Right ventricle myocardium superior (tissue), 1 donor: Measurements from ENCODE around the gene SLC6A8. TPM values are rescaled to one million over a fixed set of nuclear protein-coding genes. Genes with fewer than 3 reads are reported as not detected.

ENCODE experiments used
- ATAC-seq: fragments of 200-7000 bp; cut with Tn5 transposase; one replicate; pipeline ENCODE4 v1.9.1; 2020; ENCODE audit warnings: mild to moderate bottlenecking; ENCODE audit not compliant: poor library complexity
- DNase-seq: peaks from one replicate; pipeline ENCODE4 v3.0.0-alpha.2; 2020
- intact Hi-C: fragments of 100-400 bp; cut with DNase I; formaldehyde crosslinking; loops from one replicate; pipeline ENCODE4 v1.11.2; 2022
- long read RNA-seq: library from polyadenylated mRNA; unstranded; transcript quantifications from one replicate; pipeline ENCODE4 v2.0.0, GENCODE V29; 2021
- total RNA-seq: library from RNA; stranded (reverse); fragmentation: NEBNext Ultra II Directional; extraction: Animal tissue kit (Norgen Biotek cat#: 25700); gene quantifications from one replicate; pipeline ENCODE4 v1.2.1, GENCODE V29; 2021
- donor health status: DM: no; HTN: yes; CAD: no; lungs with severe emphysema.

Gene SLC6A8
- total RNA-seq, result 192 TPM
- long read RNA-seq, transcript SLC6A8-201 (13 exons, 3,763 nt), result major isoform, 148 of 283 reads
- long read RNA-seq, partial matches to known transcripts, result 63 of 283 reads
- long read RNA-seq, other reads (novel, unspliced or antisense), result 72 of 283 reads

DNA sequence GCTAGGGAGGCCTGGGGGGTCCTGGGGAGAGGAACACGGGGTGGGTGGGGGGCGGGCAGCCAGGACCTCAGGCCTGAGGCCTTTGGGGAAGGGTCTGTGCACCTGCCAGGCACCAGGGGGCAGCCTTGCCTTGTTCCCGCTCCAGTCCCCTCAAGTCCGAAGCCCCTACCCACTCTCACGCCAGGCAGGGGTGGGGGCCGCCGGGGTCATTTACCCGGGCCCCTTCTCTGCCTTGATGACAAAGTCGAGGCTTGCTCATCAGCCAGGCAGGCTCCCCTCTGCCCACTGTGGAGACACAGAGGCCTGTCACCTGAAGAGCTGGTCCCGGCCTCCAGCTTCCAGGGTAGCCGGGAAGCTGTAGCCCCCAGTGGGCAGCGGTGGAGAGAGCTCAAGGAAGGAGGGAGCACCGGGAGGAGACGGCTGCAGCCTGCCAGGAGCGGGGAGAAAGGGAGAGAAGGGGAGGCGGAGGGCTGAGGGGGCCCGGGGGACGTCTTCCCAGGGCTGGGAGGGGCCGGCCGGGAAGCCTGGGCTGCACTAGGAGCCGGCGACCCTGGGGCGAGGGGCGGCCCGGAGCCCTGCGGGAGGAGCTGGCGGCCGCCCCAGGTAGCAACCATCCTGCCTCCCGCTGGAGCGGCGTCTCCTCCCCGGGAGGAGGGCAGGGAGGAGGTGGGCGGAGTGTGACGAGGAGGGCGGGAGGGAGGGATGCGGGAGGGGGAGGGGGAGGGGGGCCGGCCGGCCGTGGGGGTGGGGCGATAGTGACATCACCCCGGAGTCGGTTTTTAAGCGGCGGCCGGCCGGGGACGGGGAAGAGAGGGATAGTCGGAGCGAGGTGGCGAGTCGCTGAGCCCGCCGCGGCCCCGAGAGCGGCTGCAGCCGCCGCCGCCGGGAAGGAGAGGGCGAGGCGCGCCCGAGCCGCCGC lies at the start of gene SLC6A8:
TSS of gene SLC6A8 (plus strand) at position 806 of the 919 bp plus-strand sequence. CDS start 649 bp downstream, outside the sequence.
- DNase-seq, result peak; percentile 82

DNA sequence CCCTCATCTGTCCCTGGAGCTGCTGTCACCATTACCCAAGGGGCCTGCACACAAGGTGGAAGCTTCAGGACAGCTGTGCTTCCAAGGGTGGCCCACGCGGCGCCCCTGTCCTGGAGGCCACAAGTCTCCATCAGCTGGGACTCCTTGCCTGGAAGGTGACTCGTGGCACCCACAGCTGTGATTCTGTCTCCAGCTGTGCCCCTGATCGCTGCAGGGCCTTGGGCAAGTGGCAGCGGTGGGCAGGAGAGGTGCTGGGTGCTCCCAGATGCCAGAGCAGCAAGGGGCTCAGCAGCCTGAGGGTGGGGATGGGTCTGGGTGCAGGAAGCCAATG lies 49.7 kb upstream of the SLC6A8 start:
- ATAC-seq, result no peak
- intact Hi-C loops, result no loop called here
- DNase-seq, result no peak

More for the DNA sequence above, at the start of gene SLC6A8:
- intact Hi-C loops, result no loop called here
- ATAC-seq, result peak; percentile 72

DNA sequence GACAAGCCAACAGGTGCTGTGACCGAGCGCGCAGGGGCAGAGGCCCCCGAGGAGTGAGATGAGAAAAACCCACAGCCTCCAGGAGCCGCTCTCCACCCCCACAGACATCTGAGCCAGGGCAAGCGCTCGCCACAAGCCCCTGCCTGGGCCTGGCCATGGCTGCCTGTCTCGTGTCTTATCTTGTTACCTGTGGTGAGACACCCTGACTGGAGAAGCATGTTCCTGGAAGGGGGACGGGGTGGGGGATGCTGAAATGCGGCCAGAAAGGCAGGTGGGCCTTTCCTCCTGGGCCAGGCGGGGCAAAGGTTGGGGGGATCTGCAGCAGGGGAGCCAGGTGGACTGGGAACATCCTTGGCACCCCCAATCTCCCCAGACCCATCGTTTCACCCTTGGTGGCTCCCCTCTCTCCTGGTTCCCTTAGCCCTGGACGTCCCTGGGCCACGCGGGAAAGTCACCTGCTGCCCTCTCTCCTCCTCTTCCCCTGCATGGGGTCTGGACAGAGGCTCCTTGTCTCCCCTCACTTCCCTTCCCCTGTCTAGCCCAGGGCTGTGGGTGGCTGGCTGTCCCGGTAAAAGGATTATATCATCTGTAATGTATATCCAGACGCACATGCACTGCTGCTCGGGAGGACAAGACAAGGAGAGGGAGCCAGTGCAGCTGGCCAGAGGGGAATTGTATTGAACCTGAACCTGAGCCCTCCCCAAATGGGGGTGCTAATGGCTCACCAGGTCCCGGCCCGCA lies 49.1 kb upstream of the SLC6A8 start:
- DNase-seq, result no peak
- no peak for ATAC-seq
- intact Hi-C loops, result no loop called here

DNA sequence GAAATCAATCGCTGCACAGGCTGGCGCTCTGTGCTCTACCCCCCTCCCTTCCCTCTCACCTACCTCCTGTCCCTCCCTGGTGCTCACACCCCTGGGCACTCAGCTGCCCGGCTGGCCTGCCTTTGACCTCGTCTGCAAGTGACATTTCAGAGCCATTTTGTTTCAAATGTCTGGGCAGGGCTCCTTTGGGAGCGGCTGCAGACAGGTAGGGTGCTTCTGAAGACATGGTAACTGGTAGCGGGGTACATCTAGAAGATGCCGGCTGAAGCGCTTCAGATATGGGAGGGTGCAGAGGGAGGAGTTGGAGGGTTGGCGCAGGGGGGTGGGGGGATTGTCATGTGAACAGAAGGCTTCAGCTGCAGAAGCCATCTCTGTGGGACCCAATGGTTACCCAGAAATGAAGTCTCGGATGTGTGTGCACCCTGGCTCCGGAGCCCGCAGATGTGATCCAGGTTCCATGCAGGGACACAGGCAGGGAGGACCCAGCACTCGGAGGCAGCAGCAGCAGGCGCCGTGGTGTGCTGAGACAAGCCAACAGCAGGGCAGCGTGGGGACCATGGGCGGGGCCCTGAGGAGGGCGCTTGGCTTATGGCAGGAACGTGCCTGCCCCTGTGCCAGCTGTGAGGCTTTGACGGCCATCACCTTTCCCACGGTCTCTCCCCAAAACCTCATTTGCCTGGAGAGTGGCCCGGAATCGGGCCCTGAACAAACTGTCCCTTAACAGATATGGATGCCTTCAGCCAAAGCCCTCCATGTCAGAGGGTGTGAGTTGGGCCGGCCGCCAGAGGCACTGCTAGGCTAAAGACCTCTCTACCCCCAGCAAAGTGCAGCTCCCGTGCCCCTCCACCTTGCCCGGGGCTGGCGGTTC lies 48.3 kb upstream of the SLC6A8 start:
- DNase-seq (no peak), ATAC-seq (no peak)
- intact Hi-C loops, result no loop called here

DNA sequence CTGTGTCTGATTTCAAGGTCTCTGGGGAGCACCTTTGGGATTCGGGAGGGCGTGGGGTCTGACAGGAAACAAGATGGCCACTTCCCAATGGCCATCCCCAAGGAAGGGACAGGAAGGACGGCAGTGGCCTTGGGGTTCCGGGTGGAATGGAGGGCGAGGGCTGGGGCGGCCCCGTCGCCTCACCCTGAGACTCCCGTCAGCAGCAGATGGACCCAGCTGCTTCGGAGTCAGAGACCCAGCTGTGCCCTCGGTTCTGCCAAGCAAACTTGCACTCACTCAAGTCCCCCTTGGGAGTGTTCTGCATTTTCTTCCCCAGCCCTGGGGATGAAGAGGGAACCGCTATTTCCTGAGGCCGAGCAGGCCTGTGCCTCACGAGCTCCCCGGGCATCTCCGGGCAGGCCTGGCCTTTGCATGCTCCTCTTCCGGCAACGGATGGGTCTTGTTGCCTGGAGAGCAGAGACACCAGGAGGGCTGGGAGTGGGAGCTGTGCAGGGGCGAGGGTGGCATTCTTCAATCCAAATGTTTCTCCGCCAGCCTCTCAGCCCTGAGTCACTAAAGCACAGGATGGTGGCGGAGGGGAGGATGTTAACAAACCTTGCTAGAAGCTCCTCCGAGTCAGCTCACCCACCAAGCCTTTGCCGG lies 47.6 kb upstream of the SLC6A8 start:
- DNase-seq, result no peak
- no peak for ATAC-seq
- intact Hi-C loops, result no loop called here

DNA sequence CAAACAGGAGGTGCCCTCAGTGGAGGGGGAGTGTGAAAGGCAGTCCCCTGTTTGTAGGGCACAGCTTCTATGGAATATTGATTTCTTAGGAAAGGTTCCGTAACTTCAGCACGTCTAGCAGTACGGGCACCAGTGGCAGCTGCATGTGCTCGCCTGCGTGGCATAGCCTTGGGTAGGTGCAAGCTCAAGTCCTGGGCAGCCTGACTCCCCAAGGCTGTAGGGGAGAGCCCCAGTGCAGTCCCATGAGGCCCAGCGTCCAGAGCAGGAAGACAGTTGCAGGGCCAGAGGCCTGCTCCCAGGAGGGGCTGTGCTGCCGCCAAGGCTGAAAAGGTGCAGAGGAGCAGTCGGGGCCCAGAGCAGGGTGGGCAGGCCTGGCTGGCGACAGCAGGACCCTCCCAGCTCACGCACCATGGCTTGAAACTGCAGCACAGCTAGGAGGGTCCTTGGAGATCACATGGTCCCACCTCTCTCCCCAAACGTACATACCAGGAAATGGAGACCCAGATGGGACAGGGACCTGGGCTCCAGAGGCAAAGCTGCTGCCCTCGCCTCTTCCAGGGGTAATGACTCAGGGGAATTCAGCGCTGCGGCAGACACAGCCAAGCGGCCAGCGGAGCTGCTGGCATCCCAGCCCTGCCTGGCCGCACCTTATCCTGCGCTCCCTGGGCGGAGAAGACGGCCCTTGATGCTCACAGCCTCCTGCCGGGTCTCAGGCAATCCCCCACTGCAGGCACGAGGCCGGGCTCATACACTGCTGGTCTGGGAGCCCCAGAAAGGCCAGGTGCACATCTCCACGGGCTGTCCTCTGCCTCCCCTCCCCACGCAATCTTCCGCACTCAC lies 46.8 kb upstream of the SLC6A8 start:
- ATAC-seq, result no peak
- no peak for DNase-seq
- intact Hi-C loops, result no loop called here

DNA sequence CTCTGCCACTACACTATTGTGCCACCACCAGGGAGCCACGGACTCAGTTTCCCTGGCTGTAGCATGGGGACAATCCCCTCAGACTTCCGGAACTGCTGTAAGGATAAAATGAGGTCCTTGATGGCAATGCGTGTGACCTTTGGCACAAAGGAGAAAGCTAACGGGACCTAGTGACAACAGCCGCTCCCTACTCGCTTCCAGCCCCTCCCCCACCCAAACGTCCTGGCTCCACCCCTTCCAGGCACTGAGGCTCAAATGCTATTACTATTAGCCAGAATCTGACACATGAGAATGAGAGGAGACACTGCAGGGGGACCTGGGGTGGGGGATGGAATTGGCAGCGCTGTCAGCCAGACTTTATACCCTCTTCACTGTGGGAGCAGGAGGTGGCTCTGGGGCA lies 46.1 kb upstream of the SLC6A8 start:
- DNase-seq (no peak), ATAC-seq (no peak)
- intact Hi-C loops, result no loop called here

DNA sequence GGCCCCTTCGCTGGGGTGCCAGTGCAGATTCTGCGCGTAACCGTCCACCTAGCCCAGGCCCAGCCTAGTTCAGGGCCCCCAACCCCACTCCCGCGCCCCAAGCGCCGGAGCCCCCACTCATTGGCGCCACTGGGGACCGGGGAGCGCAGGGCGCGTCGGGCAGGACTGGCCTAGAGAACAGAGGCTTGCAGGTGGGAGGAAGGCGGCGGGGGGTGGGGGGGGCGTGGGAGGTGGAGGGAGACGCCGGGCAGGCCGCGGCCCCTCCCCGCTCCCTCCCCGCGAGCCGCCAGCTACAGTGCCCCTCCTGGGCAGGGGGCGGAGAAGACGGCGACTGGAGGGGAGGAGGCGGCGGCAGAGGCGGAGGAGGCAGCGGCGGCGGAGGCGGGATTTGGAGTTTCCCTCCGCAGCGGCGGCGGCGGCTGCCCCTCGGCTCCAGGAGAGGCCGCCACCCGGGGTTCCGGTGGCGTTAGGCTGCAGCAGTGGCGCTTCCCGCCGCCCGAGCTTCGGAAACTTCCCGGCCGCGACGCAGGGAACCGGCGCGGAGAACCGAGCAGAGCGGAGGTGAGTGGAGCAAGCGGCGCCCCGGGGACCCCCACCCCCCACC lies 45.6 kb upstream of the SLC6A8 start:
- no peak for ATAC-seq
- no peak for DNase-seq
- intact Hi-C loops, result no loop called here

DNA sequence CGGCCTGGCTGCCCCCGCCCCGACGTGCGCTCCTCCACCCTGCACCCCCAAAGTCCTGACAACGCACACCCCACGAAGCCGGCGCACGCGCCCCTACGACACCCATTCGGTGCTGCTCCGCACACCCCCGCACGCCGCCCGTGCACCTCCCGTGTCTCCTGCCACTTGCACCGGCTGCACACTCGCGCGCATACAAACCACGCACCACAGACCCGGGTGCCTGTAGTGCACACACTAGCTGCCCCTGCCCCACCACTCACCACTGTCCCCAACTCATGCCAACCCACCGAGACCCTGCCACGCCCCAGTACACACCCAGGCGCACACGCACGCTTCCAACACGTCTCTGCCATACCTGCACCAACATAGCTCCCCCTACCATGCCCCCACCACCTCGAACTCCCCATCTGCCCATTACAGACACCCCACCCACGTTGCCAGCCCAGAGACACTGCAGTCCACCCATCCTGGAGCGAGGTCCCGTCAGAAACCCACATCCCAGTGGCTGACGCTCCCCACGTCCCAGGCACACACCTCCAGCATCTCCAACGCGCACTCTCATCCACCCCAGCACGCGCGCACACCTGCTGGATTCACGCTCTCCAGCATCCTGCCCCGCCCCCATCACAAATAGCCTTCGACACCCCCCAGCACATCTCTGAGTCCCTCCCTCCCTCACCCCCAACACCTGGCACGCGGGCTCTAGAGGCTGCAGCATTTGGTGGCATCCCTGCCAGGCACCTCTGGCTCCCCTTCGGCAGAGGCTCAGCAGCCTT lies 44.9 kb upstream of the SLC6A8 start:
- intact Hi-C loops, result no loop called here
- ATAC-seq, result no peak
- DNase-seq, result no peak

DNA sequence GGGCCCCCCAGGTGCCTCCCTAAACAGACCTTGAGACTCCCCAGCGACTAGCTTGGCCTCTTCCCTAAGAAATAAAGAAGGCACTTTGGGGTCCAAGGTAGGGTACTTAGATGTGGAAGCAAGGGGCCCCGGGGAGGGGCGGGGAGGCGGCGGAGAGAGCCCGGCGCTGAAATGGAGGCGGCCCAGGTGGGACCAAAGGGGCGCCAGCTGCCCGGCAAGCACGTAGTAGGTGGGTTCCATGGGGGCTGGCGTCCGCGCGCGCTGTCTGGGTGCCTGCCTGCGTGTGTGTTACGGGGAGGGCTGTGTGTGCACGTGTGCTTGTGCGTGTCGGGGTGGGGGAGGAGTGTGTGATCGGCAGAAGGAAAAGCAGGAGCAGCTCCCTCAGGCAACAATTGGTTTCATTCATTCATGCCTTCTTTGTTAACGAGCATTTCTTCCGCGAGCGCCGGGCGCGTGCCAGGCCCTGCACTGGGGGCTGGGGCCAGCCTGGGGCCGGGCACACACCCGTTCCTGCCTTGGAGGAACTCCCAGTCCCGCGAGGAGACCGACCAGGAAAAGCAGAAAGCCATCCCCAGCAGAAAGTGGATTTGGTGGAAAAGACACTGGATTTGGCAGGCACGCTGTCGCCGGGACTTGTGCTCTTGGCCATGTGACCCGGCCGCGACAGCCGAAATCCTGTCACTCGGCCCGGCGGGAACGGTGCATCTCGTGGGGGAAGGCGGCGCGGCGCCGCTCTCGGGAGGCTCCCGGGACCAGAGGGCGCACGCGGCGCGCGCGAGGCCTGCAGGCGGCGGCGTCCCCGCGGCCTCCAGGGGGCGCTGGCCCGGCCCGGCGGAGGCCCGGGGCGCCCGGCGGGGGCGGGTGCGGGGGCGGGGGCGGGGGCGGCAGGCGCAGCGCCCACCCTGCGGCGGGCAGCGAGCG lies 44.0 kb upstream of the SLC6A8 start:
- intact Hi-C loops, result no loop called here
- no peak for ATAC-seq
- no peak for DNase-seq

DNA sequence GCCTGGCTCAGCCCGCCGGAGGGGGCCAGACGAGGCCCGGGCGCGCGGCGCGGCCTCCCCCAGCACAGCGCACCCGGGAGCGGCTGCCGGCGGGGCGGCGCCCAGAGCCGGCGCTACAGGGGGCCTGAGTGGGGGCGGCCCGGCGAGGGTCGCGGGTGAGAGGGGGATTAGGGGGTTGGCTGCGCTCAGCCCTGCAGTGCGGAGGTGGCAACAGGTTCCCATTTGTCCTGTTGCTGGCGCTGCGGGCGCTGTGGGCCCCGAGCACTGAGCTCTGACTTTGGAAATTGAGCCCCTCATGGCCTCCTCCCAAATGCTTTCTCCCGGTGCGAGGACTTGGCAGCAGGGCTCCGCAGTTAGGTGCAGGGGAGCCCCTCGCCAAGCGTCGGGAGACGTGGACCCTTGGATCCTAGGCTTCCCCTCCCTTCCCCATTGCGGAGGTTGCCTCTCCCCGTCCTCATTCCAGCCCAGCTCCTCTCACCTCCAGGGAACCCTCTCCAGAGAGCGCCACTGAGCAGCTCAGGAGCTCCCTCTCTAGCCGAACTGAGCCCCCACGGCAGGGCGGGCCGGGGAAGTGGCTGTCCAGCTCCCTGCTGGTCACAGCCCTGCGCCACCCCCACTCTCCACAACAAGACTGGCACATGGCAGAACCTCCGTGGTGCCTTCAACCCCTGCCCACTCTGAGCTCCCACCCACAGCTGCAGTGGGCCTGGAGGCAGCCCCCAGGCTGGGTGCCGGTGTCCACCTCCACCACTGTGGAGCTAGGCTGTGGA lies 43.2 kb upstream of the SLC6A8 start:
- intact Hi-C loops, result no loop called here
- DNase-seq, result no peak
- ATAC-seq, result no peak

DNA sequence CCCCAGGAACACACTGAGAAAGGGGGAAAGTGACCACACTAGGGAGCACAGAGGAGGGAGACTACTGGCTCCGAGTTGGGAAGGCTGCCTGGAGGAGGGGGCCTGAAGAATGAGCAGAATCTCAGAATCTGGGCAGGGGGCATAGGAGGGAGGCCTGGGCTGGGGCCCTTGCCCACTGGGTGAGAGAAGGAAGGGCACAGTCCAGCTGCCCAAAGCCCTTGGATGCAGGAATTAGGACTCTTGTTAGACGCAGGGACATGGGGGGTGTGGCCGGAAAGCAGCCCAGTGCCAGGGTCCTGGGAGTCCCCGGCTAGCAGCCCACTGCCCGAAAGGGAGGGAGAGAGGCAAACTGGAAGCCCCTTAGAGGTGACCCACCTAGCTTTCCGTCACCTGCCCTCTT lies 42.6 kb upstream of the SLC6A8 start:
- intact Hi-C loops, result no loop called here
- ATAC-seq (no peak), DNase-seq (no peak)

DNA sequence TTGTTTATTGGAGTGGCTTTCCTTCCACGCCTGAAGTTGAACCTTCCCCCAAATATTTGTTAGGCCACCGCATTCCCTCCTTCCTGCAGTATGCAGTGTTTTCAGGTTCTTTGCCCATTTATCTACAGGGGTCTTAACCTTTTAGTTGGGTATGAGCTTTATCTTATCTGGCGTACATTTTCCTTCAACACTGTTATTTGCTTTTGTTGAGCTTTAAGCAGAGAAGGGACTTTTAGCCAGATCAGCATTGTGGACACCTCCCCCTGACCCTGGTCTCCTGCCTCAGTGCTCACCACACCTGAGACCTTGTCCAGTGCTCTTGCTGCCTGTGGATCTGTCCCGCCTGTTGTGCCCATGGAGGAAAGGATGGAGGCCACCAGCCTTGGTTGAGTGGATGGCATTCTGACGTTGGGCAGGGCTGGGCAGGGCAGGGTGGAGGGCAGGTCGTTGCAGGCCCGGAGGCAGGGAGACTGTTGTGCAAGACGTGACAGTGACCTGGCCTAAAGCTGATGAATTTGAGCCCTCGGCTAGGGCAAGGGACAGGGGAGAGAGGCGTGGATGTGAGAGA lies 41.7 kb upstream of the SLC6A8 start:
- intact Hi-C loops, result no loop called here
- ATAC-seq (no peak), DNase-seq (no peak)

DNA sequence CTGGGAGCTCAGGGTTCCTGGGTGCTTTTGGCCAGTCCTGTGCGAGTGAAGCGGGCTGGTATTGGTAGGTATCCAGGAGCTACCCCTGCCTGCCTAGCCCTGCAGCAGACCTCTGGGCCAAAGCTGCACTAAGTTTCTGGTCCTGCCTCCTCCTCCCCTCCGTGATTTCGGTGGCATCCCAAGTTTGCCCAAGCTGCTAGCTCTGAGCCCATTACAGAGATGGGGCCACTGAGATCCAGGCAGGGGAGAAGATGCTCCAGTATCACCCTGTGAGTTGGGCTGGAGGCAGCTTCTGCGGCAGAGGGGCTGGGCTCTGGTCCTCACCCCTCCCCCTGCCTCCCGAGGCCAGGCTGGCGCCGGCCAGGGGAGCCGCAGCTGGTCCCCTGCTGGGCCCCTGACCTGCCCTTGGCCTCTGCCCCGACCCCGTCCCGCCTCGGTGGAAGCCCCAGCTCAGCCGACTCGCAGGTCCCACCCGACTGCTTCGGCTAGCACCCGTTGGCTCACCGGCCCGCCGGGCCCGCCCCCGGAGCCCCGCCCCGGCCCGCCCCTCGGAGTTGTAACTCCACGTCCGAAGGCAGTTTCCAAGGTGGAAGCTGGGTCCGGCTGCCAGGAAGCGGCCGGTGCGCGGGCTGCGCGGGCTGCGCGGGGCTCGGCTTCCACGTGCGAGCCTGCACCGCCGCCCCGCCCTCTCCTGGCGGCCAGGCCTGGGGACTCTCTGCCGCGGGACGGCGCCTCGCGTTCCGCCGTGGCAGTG lies 40.9 kb upstream of the SLC6A8 start, which contains the start of gene DUSP9:
TSS of gene DUSP9 (plus strand) at position 584 of the 754 bp plus-strand sequence. CDS start 751 bp downstream, outside the sequence.
- ATAC-seq (peak; percentile 64), DNase-seq (no peak)
- intact Hi-C loops, result no loop called here
